PFSK-1 (cell line): ENCODE results near the gene SH3D21.

Source experiments
- FOXP2 ChIP-seq: optimal IDR thresholded peaks from 2 replicates; pipeline ENCODE3; 2011; ENCODE audit warnings: borderline replicate concordance, control low read depth, inconsistent platforms; ENCODE audit not compliant: insufficient read depth; ENCODE audit errors: extremely low read length, extremely low read depth
- POLR2AphosphoS5 ChIP-seq: IDR thresholded peaks from 2 replicates; pipeline ENCODE4 v1.6.1; 2012; ENCODE audit warnings: low read depth, mild to moderate bottlenecking, control low read depth, low read length, moderate library complexity
- SIN3A ChIP-seq: IDR thresholded peaks from 2 replicates; pipeline ENCODE4 v1.6.1; 2012; ENCODE audit warnings: mild to moderate bottlenecking, low read length, moderate library complexity, borderline replicate concordance; ENCODE audit not compliant: insufficient read depth
- TAF1 ChIP-seq: IDR thresholded peaks from 2 replicates; pipeline ENCODE4 v1.6.1; 2012; ENCODE audit warnings: low read length, control low read depth, borderline replicate concordance; ENCODE audit not compliant: insufficient read depth
- TF ChIP-seq, protein P1 (sequence below), 2 experiments: IDR thresholded peaks; 2 replicates each; pipeline versions ENCODE4 v1.6.1 to v1.8.0; 2011 to 2012; ENCODE audit warnings: low read depth in 2 of 2, low read length in 2 of 2, control low read depth in 1 of 2, inconsistent platforms in 1 of 2, mild to moderate bottlenecking in 1 of 2, moderate library complexity in 1 of 2; ENCODE audit not compliant: insufficient read depth in 1 of 2

The SH3D21 gene

DNA sequence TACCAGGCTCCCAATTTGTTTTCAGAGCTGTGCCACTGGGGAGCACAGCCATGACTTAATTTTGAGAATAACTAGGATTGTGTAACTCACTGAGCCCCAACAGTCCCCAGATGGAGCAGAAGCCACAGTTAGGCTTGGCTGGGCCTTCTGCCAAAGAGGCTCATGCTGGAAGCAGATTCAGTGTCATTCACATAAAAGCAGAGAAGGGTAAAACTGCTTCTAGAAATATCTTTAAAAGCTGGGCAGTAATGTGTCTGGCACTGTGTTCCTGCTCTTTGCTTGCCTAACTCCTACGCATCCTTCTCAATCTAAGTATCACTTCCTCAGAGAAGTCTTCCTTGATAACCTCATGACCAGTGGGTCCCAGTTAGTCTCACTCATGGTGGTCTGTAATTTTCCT lies 59.2 kb downstream of the SH3D21 start:
- TF ChIP-seq SIN3A (no peak), POLR2AphosphoS5 (no peak), TAF1 (no peak), FOXP2 (no peak)
- TF ChIP-seq, protein P1, sequence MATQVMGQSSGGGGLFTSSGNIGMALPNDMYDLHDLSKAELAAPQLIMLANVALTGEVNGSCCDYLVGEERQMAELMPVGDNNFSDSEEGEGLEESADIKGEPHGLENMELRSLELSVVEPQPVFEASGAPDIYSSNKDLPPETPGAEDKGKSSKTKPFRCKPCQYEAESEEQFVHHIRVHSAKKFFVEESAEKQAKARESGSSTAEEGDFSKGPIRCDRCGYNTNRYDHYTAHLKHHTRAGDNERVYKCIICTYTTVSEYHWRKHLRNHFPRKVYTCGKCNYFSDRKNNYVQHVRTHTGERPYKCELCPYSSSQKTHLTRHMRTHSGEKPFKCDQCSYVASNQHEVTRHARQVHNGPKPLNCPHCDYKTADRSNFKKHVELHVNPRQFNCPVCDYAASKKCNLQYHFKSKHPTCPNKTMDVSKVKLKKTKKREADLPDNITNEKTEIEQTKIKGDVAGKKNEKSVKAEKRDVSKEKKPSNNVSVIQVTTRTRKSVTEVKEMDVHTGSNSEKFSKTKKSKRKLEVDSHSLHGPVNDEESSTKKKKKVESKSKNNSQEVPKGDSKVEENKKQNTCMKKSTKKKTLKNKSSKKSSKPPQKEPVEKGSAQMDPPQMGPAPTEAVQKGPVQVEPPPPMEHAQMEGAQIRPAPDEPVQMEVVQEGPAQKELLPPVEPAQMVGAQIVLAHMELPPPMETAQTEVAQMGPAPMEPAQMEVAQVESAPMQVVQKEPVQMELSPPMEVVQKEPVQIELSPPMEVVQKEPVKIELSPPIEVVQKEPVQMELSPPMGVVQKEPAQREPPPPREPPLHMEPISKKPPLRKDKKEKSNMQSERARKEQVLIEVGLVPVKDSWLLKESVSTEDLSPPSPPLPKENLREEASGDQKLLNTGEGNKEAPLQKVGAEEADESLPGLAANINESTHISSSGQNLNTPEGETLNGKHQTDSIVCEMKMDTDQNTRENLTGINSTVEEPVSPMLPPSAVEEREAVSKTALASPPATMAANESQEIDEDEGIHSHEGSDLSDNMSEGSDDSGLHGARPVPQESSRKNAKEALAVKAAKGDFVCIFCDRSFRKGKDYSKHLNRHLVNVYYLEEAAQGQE (IDR thresholded peaks at IDR 0.05; ENCODE audit: insufficient read depth in 1 of 2, low read depth in 2 of 2, low read length in 2 of 2): no peak

DNA sequence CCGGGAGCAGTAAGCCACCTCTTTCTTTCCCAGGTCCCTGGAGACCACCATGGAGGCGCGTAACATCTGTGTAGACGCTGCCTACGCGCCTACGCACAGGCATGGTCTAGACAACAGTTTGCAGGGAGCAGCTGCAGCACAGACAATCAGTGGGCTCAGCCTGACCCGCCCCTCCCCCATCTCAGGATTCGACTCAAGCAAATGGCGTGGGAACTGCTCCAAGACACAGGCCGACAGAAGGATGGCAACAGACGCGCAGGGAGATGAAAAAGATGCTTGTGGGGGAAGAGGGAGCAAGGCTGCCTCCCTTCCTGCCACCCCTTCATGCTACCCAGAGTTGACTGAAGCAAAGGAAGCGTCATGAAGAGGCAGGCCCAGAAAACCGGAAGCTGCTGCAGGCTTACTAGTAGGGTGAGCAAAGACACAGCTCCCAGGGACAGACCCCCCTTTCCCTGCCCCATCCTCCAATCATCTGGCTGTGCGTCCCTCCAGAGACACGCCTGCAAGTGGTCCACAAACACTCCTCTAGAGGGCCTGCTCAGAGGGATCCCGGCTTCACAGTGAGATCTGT lies 60.0 kb downstream of the SH3D21 start:
- TF ChIP-seq POLR2AphosphoS5 (no peak), FOXP2 (no peak), SIN3A (no peak), TAF1 (no peak)
- TF ChIP-seq, protein P1 (IDR thresholded peaks at IDR 0.05; ENCODE audit: insufficient read depth in 1 of 2, low read depth in 2 of 2, low read length in 2 of 2): no peak

DNA sequence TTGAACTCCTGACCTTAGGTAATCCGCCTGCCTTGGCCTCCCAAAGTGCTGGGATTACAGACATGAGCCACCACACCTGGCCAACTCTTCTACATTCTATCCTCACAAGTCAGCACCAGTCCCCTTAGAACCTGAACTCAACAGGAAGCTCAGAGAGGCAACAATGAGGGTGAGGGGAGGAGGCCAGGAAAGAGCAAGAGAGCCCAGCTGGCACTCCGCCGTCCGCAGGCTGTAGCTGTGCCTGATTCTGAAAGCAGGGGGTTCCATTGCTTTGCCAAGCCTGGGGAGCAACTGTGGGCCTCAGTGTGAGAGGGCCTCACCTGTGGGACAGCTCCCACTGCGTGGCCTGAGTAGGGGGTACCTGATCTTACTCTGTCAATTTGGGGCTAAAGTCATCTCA lies 60.9 kb downstream of the SH3D21 start:
- TF ChIP-seq, protein P1 (IDR thresholded peaks at IDR 0.05; ENCODE audit: insufficient read depth in 1 of 2, low read depth in 2 of 2, low read length in 2 of 2): no peak
- no peak for TF ChIP-seq SIN3A
- TF ChIP-seq FOXP2: no peak
- no peak for TF ChIP-seq TAF1

DNA sequence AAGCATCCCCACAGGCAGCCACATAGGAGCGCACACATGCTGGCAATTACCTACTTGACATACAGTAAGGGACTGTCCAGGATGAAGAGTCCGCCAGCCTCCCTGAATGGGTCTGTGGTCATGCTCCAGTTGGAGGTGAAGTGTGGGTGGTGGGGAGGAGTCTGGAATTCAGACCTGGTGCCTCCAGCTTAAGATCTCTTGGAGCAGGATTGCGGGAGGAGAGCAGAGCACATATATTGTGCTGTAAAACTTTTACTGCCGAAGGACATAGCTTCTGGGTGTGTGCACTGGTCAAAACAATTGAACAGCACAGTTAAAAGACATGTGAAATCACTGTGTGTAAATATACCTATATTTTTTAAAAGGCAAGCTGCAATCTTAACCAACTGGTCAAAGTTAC lies 61.6 kb downstream of the SH3D21 start:
- no peak for TF ChIP-seq FOXP2
- no peak for TF ChIP-seq SIN3A
- TF ChIP-seq POLR2AphosphoS5: no peak
- TF ChIP-seq, protein P1 (IDR thresholded peaks at IDR 0.05; ENCODE audit: insufficient read depth in 1 of 2, low read depth in 2 of 2, low read length in 2 of 2): no peak
- TF ChIP-seq TAF1: no peak
